ENCODE data around the gene HSP90AA1. TPM values are rescaled to one million over a fixed set of nuclear protein-coding genes. Genes with fewer than 3 reads are reported as not detected.
"Not testable (repeated sequence)": the region's sequence is repeated elsewhere in the genome, so short reads cannot be mapped to it uniquely, and the experiment has no call there.

The HSP90AA1 gene
- total and polyA plus RNA-seq, 3 donors from 2014 or later, result 385 to 638 (median 519) TPM

DNA sequence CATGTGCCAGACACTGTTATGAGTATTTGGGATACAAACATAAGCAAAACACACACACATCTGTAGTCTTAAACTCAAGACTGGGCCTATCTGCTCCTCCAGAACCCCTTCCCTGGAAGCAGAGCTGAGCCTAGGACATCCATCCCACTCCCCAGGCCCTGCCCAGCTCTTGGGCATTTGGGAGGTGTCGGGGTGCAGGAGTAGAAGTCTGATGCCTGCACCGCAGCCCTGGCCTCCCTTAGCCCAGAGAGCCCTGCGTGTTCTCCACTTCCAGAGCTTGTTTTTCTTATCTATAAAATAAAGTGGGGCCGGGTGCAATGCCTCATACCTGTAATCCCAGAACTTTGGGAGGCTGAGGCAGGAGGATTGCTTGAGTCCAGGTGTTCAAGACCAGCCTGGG lies 11.7 kb downstream of the HSP90AA1 start:
- TF ChIP-seq, protein P1, sequence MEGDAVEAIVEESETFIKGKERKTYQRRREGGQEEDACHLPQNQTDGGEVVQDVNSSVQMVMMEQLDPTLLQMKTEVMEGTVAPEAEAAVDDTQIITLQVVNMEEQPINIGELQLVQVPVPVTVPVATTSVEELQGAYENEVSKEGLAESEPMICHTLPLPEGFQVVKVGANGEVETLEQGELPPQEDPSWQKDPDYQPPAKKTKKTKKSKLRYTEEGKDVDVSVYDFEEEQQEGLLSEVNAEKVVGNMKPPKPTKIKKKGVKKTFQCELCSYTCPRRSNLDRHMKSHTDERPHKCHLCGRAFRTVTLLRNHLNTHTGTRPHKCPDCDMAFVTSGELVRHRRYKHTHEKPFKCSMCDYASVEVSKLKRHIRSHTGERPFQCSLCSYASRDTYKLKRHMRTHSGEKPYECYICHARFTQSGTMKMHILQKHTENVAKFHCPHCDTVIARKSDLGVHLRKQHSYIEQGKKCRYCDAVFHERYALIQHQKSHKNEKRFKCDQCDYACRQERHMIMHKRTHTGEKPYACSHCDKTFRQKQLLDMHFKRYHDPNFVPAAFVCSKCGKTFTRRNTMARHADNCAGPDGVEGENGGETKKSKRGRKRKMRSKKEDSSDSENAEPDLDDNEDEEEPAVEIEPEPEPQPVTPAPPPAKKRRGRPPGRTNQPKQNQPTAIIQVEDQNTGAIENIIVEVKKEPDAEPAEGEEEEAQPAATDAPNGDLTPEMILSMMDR (IDR thresholded peaks at IDR 0.05), result no peak
- TF ChIP-seq POLR2A (IDR thresholded peaks at IDR 0.05), result no peak
- DNase-seq, result no peak
- WGBS, 2 donors, result 96% methylated on average over 3 to 4 of the region's 4 CpGs

DNA sequence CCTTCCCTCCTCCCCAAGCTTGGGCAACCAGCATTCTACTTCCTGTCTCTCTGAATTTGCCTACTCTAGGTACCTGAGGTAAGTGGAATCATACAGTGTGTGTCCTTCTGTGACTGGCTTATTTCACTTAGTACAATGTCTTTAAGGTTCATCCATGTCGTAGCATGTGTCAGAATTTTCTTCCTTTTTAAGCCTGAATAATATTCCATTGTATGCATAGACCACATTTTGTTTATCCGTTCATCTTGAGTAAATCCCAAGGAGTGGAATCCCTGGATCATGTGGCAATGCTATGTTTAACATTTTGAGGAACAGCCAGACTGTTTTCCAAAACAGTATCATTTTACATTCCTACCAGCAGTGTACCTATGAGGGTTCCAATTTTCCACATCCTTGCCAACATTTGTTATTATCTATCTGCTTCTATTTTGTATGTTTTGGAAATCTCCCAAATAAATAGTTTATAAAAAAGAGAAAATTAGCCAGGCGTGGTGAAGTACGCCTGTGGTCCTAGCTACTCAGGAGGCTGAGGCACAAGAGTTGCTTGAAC lies 12.4 kb downstream of the HSP90AA1 start:
- Histone ChIP-seq H3K4me3 (no peak overlapping the region), H3K27ac (no peak overlapping the region), H3K36me3 (ENCODE audit: low read depth, missing control alignments) (no peaks in the 10 kb centered on the region), H3K27me3 (no peaks in the 10 kb centered on the region), H3K9me3 (no peaks in the 10 kb centered on the region), H3K4me1 (no peaks in the 10 kb centered on the region)
- TF ChIP-seq POLR2A (IDR thresholded peaks at IDR 0.05), result no peak
- TF ChIP-seq, protein P1 (IDR thresholded peaks at IDR 0.05), result no peak
- 84 to 86% methylated on average over 4 of the region's 4 CpGs for WGBS, 2 donors
- intact Hi-C loops (cut with DNase I; ENCODE audit: low total_unique reads), result no loop called here
- DNase-seq, result no peak

More for the DNA sequence above, 11.7 kb downstream of the HSP90AA1 start:
- Histone ChIP-seq H3K4me1 (no peaks in the 10 kb centered on the region), H3K27ac (no peak overlapping the region), H3K4me3 (no peak overlapping the region), H3K27me3 (no peaks in the 10 kb centered on the region), H3K9me3 (no peaks in the 10 kb centered on the region), H3K36me3 (ENCODE audit: low read depth, missing control alignments) (no peaks in the 10 kb centered on the region)
- intact Hi-C loops (cut with DNase I; ENCODE audit: low total_unique reads), result no loop called here

- Histone ChIP-seq H3K9me3 (no peaks in the 10 kb centered on the region), H3K27ac (no peak overlapping the region), H3K4me1 (no peaks in the 10 kb centered on the region), H3K4me3 (no peak overlapping the region), H3K27me3 (no peaks in the 10 kb centered on the region), H3K36me3 (ENCODE audit: low read depth, missing control alignments) (no peaks in the 10 kb centered on the region)
- no peak for TF ChIP-seq POLR2A (IDR thresholded peaks at IDR 0.05)
- TF ChIP-seq, protein P1 (IDR thresholded peaks at IDR 0.05), result no peak
- no peak for DNase-seq
- intact Hi-C loops (cut with DNase I; ENCODE audit: low total_unique reads), result no loop called here
- WGBS, 2 donors, result 63 to 74% methylated on average over 10 of the region's 10 CpGs
These were observed 15.4 kb downstream of the HSP90AA1 start for GRCh38 chr14:102071283-102071998.

DNA sequence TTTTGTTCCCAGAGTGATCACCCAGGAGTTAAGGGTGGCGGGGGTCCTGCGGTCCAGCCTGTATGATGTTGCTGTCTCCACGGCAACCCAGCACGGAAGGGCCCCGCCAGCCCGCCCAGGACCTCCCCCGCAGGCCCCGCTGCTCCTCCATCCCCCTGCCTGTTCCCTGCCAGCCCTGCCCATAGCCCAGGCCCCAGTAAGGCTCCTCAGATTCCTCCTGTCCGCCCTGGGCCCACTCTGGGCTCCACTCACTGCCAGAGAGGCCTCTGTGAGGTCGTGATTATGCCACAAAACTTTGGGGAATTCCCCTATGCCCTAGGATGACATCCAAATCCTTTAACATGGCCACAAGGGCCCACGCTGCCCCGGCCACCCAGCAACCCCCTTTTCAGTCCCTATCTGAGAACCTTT lies 20.8 kb downstream of the HSP90AA1 start:
- 84 to 88% methylated on average over 10 to 12 of the region's 12 CpGs for WGBS, 2 donors
- H3K27me3 ChIP-seq, result no peaks in the 10 kb centered on the region
- no peak for DNase-seq
- no peak for TF ChIP-seq POLR2A (IDR thresholded peaks at IDR 0.05)
- TF ChIP-seq, protein P1 (IDR thresholded peaks at IDR 0.05), result no peak
- H3K9me3 ChIP-seq, result no peaks in the 10 kb centered on the region
- intact Hi-C loops (cut with DNase I; ENCODE audit: low total_unique reads), result no loop called here
- H3K27ac ChIP-seq, result no peak overlapping the region
- no peak overlapping the region for H3K4me3 ChIP-seq
- no peaks in the 10 kb centered on the region for H3K36me3 ChIP-seq (ENCODE audit: low read depth, missing control alignments)
- peaks cover 4% of the 10 kb centered on the region for H3K4me1 ChIP-seq

- H3K27ac ChIP-seq; intact Hi-C loops (cut with DNase I; ENCODE audit: low total_unique reads); DNase-seq; H3K4me1 ChIP-seq; H3K27me3 ChIP-seq; H3K36me3 ChIP-seq (ENCODE audit: low read depth, missing control alignments); H3K4me3 ChIP-seq; H3K9me3 ChIP-seq: not testable (repeated sequence)
- WGBS, 2 donors, result 87 to 90% methylated on average over 8 of the region's 8 CpGs
These were observed 22.3 kb downstream of the HSP90AA1 start for GRCh38 chr14:102064590-102064989.
